Activated CD8-positive, alpha-beta memory T cell treated with anti-CD3 and anti-CD28 coated beads for 4 hours (primary cell): ENCODE data around the gene DHX15.
A peak's percentile ranks its signal among the peaks of the same experiment; 100 is the strongest.

Source experiments
- DNase-seq, 2 donors: peaks; one replicate each; pipeline ENCODE4 v3.0.0-alpha.2; 2020; ENCODE audit warnings: low read depth in 2 of 2

DHX15 gene

DNA sequence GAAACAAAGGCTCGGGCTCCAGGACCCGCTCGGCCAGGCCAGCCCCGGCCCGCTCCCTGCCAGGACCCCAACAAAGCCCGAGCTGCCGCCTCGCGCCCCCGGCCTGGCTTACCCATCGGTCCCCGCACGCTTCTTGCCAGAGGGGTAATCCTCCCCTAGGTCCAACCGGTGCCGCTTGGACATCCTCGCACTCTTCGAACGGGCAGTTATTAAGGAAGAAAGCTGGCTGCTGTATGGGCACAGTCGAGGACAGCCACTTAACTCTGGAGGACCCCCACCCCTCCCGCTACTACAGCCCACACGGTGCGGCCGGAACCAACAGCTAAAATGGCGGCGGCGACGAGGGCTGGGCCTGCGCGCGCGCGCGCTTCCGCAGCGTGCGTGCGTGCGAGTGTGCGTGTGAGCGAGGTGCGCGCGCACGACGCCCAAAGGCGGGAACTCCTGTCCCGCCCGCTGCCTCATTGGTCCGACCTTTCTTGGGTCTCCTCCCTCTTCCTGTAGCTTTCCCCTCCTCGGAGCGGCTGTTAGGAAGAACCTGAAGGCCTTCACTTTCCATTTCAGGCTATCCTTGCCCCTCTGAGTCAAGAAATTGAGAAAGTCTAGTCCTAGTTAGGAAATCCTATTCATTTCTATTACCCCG, at the start of gene DHX15:
DHX15 (minus strand) TSS at position 344 of the 640 bp plus-strand sequence; CDS start at position 183, 161 bp downstream.
- DNase-seq: peak; percentile 83 to 89

DNA sequence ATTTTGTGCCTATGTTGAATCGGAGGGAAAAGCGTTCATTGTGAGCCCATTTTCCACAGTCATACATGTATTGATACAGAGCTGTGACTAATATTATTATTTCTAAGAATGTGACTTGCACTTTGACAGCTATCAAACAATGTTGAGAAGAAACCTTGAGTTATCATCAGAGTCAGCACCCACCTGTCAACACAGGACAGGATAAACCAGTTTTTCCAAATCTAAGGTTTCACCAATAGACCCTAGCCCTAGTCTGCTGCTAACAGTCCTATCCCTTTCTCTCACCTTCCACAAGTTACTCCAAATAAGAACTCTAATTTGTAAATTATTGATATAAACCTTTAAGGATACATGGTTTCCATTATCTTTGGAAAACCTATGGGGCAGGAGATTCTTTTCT, 47.7 kb upstream of the DHX15 start:
- DNase-seq: no peak

- DNase-seq: no peak
Observed at GRCh38 chr4:24630937-24631336, 46.6 kb upstream of the DHX15 start.

DNA sequence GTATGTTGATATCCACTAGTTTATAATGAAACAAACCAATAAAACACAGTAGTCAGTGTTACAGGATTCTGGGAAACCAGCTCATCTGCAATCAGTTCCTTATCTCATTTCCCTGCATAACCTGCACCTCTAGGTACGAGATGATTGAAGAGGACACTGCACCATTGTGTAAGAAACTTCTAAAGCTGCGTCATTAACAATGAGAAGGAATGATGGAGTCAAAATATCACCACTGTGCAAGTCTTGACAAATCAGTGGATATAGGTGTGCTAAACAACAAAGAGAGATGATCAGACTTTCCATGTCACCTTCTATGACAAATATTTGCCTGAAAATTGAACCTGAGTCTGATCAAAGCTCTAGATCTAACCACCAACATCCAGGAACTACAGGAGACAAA, 40.7 kb upstream of the DHX15 start:
- DNase-seq: no peak

- DNase-seq: no peak
Observed at GRCh38 chr4:24624381-24624780, 40.0 kb upstream of the DHX15 start.

DNA sequence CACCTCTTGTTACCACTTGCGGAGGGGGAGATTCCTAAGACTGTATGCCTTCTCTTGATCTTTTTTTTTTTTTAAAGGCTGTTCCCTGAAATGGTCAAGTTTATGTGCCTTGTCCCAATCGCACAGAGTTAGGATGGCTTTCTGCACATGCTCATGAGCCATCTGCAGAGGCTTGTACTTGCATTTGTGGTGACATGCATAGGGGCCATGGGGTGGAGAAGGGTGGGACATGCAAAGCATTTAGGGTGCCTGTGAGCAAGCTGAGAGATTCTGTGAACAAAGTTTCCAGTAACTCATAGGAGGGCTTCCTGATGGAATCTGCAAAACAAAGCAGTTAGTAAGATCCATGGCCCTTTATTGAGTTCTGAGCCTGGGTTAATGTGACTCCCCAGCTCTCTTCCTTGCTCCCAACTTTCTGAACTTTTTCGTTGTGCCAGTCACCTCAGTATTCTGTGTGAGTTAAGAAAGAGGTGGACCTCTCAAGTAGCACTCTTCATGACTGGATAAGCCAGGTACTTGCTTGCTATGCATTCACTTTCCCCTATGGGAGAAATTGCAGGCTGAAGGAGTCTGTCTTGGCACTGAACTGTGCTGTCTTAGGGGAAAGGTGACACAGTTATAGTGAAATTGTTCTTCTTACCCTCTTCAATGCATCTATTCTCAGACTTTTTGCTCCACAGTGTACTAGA, 37.9 kb upstream of the DHX15 start:
- DNase-seq: no peak

- DNase-seq: no peak
Observed at GRCh38 chr4:24615977-24616376, 31.6 kb upstream of the DHX15 start.

- no peak for DNase-seq
Observed at GRCh38 chr4:24614881-24615280, 30.5 kb upstream of the DHX15 start.

DNA sequence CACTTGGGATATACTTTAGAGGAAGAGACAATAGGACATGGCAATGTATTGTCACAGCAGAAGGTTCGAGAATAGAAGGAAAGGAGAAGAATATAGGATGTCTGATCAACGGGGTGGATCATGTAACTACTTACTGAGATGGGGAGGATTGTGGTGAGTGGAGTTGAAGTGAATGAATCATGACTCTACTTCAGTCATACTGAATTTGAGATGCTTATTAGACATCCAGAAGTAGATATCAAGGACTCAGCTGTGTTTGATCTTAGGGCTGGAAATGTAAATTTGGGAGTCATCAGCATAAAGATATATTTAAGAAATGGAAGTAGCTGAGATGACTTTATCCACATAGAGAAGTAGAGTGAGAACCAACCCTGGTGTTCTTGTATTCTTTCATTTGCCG, 29.1 kb upstream of the DHX15 start:
- no peak for DNase-seq

GRCh38 chr4:24611575-24611974, 27.2 kb upstream of the DHX15 start:
- DNase-seq: no peak

DNA sequence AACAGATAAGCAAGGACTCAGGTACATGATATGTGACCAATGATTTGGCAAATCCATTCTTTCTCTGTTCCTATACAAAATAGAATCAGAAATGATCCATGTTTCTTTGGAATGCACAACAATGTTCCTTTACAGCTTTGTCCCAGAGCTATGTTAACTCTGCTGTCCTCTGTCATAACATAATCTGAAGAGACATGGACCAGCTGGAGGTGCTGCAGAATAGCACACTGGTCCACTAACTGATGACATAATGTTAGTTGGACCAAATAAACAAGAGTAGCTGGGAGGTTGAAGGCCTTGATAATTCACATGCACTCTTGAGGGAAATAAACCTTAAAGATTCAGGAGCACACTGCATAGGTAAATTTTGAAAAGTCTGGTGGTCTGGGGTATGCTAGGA, 23.0 kb upstream of the DHX15 start:
- DNase-seq: no peak

DNA sequence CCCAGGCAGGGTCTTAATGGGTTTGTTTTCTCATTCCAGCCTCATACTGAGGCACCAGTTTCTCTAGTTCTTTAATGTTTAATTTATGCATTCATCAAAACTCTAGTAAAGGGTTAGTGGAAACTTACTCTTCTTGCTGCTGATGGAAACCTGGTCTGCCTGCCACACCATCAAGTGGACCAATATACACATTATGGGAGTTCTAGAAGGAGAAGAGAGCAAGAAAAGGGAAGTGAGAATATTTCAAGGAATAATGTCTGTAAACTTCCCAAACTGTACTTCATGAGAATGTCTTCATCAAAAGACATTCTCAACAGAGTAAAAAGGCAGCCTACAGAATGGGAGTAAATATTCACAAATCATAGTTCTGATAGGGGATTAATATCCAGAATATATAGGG, 20.9 kb upstream of the DHX15 start:
- DNase-seq: no peak

DNA sequence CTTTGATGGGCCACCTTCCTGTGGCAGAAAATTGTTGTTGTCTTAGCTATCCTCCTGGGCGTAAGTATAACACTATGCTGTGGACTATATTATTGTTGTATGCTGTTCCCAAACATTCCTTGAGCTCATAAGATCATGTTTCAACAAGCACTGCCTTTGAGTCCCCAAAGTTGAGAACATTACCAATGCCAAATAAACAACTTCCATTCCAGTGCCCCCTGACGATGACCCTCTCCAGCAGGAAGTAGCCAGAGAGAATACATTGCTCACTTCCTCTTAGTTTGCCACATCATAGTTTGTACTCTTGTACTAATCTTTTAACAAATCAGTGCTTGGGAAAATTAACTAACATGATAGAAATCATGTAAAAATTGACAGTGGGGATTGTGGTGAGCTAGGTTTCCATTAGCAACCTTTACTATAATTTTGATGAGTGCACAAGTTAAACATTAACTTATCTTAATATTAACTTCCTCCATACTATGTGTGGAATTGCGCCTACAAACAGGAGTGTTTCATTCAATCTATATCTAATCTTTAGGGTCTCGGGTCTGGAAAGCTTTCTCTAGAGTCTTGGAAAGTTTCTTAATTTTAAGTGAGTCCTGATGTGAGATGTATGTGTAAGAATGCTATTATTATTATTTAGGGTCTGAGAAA, 20.3 kb upstream of the DHX15 start:
- no peak for DNase-seq

- no peak for DNase-seq
Observed at GRCh38 chr4:24603343-24603742, 19.0 kb upstream of the DHX15 start.

- no peak for DNase-seq
Observed at GRCh38 chr4:24601121-24601520, 16.8 kb upstream of the DHX15 start.

DNA sequence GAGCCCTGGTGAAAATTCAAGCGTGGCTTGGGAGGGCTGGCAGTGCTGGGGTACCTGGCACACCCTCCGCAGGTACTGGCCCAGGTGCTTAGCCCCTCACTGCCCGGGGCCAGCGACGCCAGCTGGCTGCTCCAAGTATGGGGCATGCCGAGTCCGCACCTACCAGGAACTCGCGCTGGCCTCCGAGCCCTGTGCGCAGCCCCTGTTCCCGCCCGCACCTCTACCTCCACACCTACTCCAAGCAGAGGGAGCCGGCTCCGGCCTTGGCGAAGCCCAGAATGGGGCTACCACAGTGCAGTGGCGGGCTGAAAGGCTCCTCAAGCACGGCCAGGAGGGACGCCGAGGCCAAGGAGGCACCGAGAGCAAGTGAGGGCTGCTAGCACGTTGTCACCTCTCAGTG, 14.9 kb upstream of the DHX15 start:
- no peak for DNase-seq

- DNase-seq: no peak
Observed at GRCh38 chr4:24598025-24598424, 13.7 kb upstream of the DHX15 start.

DNA sequence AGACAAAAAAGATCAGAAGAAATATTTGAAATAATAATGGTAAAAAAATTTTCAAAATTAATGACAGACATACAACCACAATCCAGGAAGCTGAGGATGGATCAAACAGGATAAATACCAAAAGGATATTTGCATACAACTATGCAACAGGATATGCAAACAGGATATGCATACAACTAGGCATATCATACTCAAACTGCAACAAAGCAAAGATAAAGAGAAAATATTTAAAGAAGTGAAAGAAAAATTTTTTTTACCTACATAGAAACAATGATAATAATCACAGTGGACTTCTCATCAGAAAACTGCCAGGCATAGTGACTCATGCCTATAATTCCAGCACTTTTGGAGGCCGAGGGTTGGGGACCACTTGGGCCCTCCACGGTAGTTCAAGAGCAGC, 11.3 kb upstream of the DHX15 start:
- no peak for DNase-seq

GRCh38 chr4:24594887-24595286, 10.5 kb upstream of the DHX15 start:
- DNase-seq: no peak

- DNase-seq: no peak
Observed at GRCh38 chr4:24589448-24589847, 5.1 kb upstream of the DHX15 start.

DNA sequence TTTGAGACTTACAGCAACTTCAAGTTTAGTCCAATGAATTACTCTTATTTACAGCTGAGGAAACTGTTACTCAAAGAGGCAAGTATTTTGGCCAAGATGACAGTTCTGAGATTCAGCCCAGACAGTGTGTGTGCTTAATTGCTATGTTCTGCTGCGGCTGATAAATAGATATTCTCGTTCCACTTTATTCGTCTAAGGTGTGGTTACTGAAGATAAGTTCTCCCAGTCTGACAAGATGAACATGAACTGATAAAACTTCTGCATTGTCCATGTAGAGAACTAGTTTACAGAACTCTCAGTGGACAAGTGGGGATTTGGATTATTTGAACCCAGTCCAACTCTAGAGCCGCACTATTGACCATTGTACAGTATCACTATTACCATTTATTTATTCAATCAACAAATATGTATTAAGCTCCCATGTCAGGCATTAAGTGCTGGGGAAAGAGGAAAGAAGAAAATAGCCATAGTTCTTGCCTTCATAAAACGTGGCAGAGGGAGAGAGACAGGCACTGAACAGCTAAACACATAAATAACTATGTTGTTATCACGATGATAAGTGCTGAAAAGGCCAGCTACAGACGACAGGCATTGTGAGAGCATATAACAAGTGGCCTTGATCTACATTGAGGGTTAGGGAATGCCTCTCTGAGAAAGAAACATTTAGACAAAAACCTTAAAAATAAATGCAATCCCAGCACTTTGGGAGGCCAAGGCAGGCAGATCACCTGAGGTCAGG, 4.0 kb upstream of the DHX15 start:
- DNase-seq: no peak

- peak; percentile 2 to 21 for DNase-seq
Observed at GRCh38 chr4:24583451-24584210, 723 bp downstream of the DHX15 start.
